HG02852 (cell line): ENCODE measurements around the gene ATRX.
"Not testable (repeated sequence)": the region's sequence is repeated elsewhere in the genome, so short reads cannot be mapped to it uniquely, and the experiment has no call there.

Experiments
- ATAC-seq: cut with Tn5 transposase; IDR thresholded peaks from one replicate; pipeline ENCODE4 v1.9.1; 2021; ENCODE audit warnings: mild to moderate bottlenecking, moderate library complexity; ENCODE audit not compliant: unreplicated experiment

The ATRX gene

DNA sequence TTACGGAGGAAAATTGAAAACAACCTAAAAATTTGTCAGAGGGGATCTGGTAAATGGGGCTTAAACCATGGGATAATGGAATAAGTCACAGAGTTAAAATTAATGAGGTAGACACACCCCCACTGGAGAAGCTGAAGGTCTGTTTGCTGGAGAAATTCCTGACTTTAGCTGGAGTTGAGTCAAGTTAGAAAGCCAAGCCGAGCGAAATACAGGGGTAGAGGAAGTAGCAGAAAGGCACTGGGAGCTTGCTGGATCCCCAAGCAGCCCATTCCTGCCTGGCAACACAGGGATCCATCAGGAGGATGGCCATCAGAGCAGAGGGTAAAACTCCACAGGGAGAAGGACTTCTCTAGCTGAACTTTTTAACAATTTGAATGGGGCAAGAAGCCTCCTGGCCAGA, 163.8 kb downstream of the ATRX start:
- no peak for ATAC-seq

DNA sequence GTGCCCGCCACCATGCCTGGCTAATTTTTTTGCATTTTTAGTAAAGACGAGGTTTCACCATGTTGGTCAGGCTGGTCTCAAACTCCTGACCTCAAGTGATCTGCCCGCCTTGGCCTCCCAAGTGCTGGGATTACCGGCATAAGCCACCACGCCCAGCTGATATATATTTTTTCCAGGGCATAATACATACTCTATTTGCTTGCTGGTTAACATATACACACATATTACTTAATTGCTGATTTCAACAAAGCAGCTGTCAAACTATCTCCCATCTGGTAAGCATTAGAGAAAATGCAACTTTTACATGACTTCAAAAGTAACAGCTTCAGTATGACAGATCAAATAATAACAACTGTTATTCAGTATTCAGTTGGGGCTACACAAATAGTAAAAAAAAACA, 164.6 kb downstream of the ATRX start:
- ATAC-seq: not testable (repeated sequence)

DNA sequence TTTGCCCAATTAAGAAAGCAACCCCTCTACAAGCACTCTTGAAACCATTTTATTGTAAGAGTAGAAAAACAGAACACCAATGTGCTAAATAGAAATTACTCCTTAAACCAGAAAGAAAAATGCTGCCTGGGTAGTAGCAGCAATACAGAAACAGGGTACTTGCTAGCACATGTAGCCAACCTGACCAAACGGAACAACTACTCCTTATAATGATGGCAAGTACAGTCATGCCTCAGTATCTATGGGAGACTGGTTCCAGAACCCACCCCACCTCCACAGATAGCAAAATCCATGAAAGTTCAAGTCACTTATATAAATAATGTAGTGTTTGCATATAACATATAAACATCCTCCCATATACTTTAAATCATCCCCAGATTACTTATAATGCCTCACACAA, 168.8 kb downstream of the ATRX start:
- no peak for ATAC-seq

DNA sequence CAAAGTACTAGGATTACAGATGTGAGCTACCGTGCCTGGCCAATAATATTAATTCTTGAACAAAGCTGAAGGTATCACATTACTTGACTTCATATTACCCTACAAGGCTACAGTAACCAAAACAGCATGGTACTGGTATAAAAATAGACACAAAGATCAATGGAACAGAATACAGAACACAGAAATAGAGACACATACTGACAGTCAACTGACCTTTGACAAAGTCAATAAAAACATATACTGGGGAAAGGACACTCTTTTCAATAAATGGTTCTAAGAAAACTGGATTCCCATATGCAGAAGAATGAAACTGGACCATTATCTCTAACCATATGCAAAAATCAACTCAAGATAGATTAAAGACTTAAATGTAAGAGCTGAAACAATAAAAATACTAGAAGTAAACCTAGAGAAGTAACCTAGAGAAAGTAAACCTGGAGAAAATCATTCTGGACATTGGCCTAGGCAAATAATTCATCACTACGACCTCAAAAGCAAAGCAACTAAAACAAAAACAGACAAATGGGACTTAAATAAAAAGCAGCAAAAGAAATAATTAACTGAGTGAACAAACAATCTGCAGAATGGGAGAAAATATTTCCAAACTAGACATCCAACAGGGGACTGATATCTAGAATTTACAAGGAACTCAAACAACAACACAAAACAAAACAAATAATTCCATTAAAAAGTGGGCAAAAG, 182.2 kb downstream of the ATRX start:
- no peak for ATAC-seq

GRCh38 chrX:77597511-77597910, 188.5 kb downstream of the ATRX start:
- ATAC-seq: no peak

GRCh38 chrX:77597090-77597489, 188.9 kb downstream of the ATRX start:
- no peak for ATAC-seq

GRCh38 chrX:77595848-77596247, 190.2 kb downstream of the ATRX start:
- no peak for ATAC-seq

- no peak for ATAC-seq
These were observed 213.7 kb downstream of the ATRX start for GRCh38 chrX:77572322-77572721.

- ATAC-seq: no peak
These were observed 220.7 kb downstream of the ATRX start for GRCh38 chrX:77565278-77565677.

DNA sequence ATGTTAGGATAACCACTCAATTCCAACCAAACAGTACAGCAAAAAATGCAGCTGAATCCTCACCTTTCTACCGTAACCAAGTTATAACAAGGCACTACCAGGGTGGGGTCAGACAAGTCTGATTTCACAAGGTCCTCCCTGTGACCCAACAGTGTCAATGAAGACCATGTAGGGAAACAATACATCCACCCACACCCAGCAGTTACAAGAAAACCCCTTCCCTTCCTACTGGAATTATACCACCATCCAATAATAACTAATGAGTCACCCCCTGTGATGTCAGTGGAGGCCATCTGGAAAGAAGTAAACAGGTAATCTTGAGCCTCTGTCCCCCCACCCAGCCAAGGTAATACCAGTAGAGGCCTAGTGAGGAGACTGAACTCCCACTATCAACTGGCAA, 221.2 kb downstream of the ATRX start:
- no peak for ATAC-seq

DNA sequence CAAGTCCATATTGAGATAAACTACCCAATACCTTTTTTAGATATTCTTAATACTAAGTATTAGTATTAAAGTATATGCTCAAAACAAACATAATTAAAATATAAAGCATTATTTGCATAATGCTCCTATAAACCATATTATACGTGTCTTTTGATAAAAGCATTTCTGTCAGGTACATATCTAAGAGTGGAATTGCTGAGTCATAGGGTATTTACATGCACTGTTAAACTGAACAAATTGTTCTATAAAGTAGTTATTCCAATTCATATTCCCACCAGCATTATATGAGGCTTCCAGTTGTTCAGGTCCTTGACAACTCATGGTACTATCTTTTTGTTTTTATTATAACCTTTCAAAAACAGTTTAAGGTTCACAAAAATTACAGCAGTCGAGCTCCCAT, 224.6 kb downstream of the ATRX start:
- ATAC-seq: no peak

DNA sequence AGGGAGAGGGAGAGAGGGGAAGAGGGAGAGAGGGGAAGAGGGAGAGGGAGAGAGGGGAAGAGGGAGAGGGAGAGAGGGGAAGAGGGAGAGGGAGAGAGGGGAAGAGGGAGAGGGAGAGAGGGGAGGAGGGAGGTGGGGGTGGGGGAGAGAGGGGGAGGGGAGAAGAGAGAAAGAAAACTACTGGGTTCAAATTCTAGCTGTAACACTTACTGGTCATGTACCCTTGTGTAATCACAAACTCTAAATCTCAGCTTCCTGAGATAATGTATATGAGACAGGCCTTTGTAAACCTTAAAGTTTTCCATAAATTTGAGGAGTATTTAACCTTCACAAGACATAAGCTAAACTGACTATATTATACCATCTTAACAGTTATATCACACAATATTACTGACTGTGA, 229.7 kb downstream of the ATRX start:
- no peak for ATAC-seq

- no peak for ATAC-seq
These were observed 237.3 kb downstream of the ATRX start for GRCh38 chrX:77548751-77549150.

- not testable (repeated sequence) for ATAC-seq
These were observed 246.2 kb downstream of the ATRX start for GRCh38 chrX:77539778-77540177.

GRCh38 chrX:77531261-77531660, 254.8 kb downstream of the ATRX start:
- not testable (repeated sequence) for ATAC-seq

DNA sequence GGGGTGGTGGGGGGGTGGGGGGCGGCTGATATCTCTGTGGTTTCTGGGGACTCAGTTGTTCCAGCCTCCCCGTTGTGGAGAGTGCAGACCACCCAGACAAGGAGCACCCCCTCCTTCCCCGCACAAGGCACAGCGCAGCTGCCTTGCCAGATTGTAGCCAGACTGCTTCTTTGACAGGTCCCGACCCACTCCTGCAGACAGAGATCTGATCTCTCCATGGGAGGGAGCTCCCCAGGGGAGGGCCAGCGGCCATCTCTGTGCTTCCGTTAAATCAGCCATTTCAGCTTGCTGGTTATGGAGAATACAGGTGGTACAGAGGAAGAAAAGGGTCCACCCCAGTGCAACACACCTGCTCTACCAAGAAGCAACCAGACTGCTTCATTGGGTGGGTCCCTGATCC, 258.0 kb downstream of the ATRX start:
- no peak for ATAC-seq

DNA sequence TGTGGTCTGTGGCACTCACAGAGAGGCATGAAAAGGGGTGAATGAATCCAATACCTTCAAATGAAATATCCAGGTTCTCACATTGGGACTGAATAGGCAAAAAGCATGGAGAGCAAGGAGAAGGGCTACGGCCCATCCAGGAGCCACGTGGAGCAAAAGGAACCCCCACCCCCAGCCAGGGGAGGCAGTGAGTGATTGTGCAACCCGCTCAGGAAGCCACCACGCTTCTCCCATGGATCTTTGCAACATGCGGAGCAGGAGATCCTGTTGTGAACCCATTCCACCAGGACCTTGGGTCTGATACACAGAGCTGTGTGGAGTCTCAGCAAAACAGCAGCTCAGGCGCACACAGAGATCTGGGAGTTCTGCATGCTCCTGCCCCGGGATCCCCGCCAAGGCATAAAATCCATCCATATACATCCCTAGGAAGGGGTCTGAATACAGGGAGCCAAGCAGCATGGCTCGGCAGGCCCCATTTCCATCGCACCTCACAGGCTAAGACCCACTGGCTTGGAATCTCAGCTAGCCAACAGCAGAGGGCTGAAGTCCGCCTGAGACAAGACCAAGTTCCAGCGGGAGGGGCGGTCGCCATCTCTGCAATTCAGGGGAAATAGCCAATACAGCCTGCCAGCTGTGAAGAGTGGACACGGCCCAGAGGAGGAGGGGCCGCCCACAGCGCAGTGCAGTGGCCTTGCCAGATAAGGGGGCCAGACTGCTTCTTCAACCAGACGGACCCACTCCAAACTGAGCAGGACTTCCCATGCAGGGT, 258.6 kb downstream of the ATRX start:
- no peak for ATAC-seq

GRCh38 chrX:77519765-77520164, 266.3 kb downstream of the ATRX start:
- no peak for ATAC-seq

DNA sequence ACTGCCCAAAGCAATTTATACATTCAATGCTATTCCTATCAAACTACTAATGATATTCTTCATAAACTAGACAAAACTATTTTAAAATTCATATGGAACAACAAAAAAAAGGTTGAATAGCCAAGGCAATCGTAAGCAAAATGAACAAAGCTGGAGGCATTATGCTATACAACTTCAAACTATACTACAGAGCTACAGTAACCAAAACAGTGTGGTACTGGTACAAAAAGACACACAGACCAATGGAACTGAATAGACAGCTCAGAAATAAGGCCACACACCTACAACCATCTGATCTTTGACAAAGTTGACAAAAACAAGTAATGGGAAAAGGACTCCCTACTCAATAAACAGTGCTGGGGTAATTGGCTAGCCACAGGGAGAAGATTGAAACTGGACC, 271.8 kb downstream of the ATRX start:
- ATAC-seq: no peak

DNA sequence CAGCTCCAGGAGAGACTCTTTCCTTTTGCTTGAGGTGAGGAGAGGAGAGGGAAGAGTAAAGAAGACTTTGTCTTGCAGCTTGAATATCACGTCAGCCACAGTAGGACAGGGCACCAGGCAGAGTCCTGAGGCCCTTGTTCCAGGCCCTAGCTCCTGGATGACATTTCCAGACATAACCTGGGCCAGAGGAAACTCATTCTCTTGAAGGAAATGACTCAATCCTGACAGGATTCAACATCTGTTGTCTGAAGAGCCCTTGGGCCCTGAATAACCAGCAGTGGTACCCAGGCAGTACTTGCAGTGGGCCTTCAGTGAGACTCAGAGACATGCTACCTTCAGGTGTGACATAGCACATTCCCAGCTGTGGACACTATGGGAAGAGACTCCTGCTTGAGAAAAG, 276.0 kb downstream of the ATRX start:
- ATAC-seq: no peak

DNA sequence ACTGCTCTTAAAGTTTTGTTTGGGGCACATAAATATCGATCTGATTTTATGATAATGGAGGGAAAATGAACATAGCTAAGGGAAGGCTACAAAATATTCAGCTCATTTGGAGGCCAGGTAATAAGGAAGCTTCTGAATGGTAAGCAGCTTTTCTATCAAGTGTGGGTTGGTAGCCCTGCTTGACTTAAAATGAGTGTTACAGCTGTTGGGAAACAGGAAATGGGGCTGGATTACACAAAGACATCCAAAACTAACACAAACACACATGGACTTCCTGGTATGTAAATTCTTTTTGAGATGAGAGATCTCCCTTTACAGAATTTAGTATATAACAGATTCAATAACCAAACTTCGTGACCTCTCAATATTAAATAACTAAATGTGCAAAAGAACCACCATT, 280.8 kb downstream of the ATRX start:
- no peak for ATAC-seq

- ATAC-seq: no peak
These were observed 283.0 kb downstream of the ATRX start for GRCh38 chrX:77502951-77503525.
